Omental fat pad (tissue), 4 donors: ENCODE measurements around the gene ACAP3. TPM values are rescaled to one million over a fixed set of nuclear protein-coding genes. Genes with fewer than 3 reads are reported as not detected.
A peak's percentile ranks its signal among the peaks of the same experiment; 100 is the strongest.

ENCODE experiments used
- ATAC-seq: fragments of 150-250 bp; one replicate; pipeline ENCODE4 v1.9.1; 2016; ENCODE audit warnings: mild to moderate bottlenecking, moderate library complexity; ENCODE audit not compliant: low FRiP score
- DNase-seq: peaks from one replicate; pipeline ENCODE4 v3.0.0-alpha.2; 2019; ENCODE audit warnings: low spot score
- CTCF ChIP-seq, 3 donors: fragments of 450-650 bp; IDR thresholded peaks; one replicate each; pipeline ENCODE4 v1.5.1; 2016 to 2017; ENCODE audit warnings: antibody characterized with exemption in 3 of 3, mild to moderate bottlenecking in 3 of 3, moderate library complexity in 2 of 3
- total RNA-seq, 4 donors: library from RNA; depleted of rRNA; stranded (reverse); fragments of >200 nt; gene quantifications; one replicate each; pipeline ENCODE4 v1.1.0, GENCODE V29; 2016

Gene ACAP3
- 10 to 100 TPM; 19.2 to 41.8 (median 38.1) TPM for total RNA-seq

DNA sequence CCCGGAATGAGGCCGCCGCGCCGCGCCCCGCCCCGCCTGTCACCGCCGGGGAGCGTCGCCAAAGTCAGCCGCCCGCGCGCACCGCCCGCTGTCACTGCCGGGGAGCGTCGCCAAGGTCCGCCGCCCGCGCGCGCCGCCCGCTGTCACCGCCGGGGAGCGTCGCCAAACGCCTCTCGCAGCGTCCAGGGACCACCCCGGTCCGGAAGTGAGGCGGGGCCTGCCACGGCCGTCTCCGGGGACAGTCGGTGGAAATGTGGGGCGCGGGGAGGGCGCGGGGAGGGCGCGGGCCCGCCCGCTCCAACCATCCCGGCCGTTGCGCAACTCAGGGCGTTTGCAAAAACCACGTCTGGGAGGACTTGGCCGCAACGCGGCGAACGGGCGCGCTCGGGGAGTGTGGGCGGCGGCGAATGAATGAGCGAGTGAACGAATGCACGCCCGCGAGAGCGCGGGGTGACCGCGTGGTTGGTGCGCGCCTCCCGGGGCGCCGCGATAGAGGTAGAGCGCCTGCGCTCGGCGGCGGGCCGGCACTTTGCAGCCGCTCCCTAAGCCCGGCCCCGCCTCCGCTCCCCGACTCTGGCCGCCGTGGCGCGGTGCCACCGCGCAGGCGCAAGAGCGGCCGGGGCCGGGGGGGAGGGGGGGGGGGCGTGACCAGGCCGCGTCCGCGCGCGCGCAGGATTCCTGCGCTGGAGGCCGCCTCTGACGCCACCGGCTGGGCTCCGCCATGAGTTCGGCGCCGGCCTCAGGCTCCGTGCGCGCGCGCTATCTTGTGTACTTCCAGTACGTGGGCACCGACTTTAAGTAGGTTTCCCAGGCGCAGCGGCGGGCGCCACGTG is at the start of gene ACAP3, which contains the start of gene PUSL1:
ACAP3 (minus strand) TSS at position 8 of the 833 bp plus-strand sequence. CDS start 115 bp downstream, outside the sequence.
PUSL1 (plus strand) TSS at position 675 of the 833 bp plus-strand sequence; CDS start at position 722, 47 bp downstream.
- ATAC-seq (peak; percentile 63), DNase-seq (peak; percentile 79)
- no peak for TF ChIP-seq CTCF (IDR thresholded peaks at IDR 0.05)

- ATAC-seq, result no peak
- TF ChIP-seq CTCF (IDR thresholded peaks at IDR 0.05), result no peak
- no peak for DNase-seq
These were observed 49.2 kb upstream of the ACAP3 start for GRCh38 chr1:1356796-1357401.

GRCh38 chr1:1356166-1356795 is 48.6 kb upstream of the ACAP3 start:
- no peak for DNase-seq
- no peak for TF ChIP-seq CTCF (IDR thresholded peaks at IDR 0.05)
- no peak for ATAC-seq

- ATAC-seq (no peak), DNase-seq (no peak)
- no peak for TF ChIP-seq CTCF (IDR thresholded peaks at IDR 0.05)
These were observed 47.7 kb upstream of the ACAP3 start for GRCh38 chr1:1355416-1355815.

GRCh38 chr1:1354271-1355247 is 46.8 kb upstream of the ACAP3 start:
- TF ChIP-seq CTCF (IDR thresholded peaks at IDR 0.05), result no peak
- DNase-seq, result no peak
- no peak for ATAC-seq
